Breast epithelium (tissue), 3 donors: Measurements from ENCODE around the gene PPM1L.

Experiments
- POLR2A ChIP-seq: fragments of 450-650 bp; IDR thresholded peaks from one replicate; pipeline ENCODE4 v1.6.1; 2016; ENCODE audit warnings: antibody characterized with exemption, mild to moderate bottlenecking, moderate library complexity
- POLR2AphosphoS5 ChIP-seq, 3 donors: sonication (generic); formaldehyde crosslinking; IDR thresholded peaks; one replicate each; pipeline ENCODE4 v1.6.1; 2017; ENCODE audit warnings: antibody characterized with exemption in 3 of 3
- TF ChIP-seq, protein P1 (sequence below), 3 donors: fragments of 450-650 bp; IDR thresholded peaks; one replicate each; pipeline ENCODE4 v1.5.1; 2016 to 2017; ENCODE audit warnings: antibody characterized with exemption in 3 of 3, mild to moderate bottlenecking in 3 of 3, moderate library complexity in 3 of 3

DNA sequence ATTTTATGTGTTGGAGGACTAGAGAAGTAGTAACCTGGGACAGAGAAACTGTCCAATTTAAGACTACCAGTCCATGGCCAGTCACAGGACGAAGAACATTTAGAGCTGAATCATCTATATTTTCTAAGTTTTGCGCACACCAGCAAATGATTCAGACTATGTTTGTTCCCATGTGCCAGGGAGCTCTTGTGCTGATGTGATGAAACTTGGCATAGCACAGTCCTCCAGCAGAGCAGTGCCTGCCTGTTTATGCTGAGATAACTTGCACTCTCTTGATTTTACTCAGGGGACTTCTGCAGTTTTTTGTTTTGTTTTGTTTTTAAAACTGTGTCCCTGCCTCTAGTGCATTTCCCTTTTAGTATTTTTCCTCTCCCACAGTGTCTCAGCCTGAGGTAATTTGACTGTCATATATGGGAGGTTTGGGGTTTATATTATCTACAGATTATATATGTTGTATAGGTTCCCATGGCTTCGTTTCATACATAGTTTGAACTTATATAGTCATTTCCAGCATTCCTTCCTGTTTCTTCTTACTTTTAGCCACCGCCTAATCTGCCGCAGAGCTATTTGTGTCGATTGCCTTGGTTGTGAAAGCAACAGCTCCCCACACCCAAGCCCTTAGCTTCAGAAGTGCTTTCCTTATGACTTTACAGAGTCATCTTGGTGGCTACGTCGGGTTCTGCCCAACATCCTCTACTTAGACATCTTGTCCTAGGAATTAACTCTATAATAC lies 45.5 kb downstream of the PPM1L start:
- TF ChIP-seq, protein P1, sequence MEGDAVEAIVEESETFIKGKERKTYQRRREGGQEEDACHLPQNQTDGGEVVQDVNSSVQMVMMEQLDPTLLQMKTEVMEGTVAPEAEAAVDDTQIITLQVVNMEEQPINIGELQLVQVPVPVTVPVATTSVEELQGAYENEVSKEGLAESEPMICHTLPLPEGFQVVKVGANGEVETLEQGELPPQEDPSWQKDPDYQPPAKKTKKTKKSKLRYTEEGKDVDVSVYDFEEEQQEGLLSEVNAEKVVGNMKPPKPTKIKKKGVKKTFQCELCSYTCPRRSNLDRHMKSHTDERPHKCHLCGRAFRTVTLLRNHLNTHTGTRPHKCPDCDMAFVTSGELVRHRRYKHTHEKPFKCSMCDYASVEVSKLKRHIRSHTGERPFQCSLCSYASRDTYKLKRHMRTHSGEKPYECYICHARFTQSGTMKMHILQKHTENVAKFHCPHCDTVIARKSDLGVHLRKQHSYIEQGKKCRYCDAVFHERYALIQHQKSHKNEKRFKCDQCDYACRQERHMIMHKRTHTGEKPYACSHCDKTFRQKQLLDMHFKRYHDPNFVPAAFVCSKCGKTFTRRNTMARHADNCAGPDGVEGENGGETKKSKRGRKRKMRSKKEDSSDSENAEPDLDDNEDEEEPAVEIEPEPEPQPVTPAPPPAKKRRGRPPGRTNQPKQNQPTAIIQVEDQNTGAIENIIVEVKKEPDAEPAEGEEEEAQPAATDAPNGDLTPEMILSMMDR (IDR thresholded peaks at IDR 0.05) = no peak
- TF ChIP-seq POLR2A (no peak), POLR2AphosphoS5 (IDR thresholded peaks at IDR 0.05) (no peak)
